Caco-2 (cell line): ENCODE data around the gene DLEC1. TPM values are rescaled to one million over a fixed set of nuclear protein-coding genes. Genes with fewer than 3 reads are reported as not detected.

Experiments used
- BruUV-seq: library from RNA; stranded (reverse); fragments of 400-500 nt; replicated peaks from 2 replicates; lab custom pipeline; 2021; lab: Mats Ljungman, UMichigan
- CTCF ChIA-PET: fragments of 300-600 bp; sonication (Branson Sonifier 250); formaldehyde crosslinking; loops from one replicate; lab custom pipeline; 2022; ENCODE audit warnings: antibody characterized with exemption; lab: Charles Lee
- POLR2A ChIA-PET: fragments of 300-600 bp; sonication (Branson Sonifier 250); formaldehyde crosslinking; loops from one replicate; lab custom pipeline; 2022; ENCODE audit warnings: antibody characterized with exemption; lab: Charles Lee
- DNase-seq, 2 experiments: peaks; one replicate each; pipeline versions ENCODE4 v3.0.0 to v3.0.0-alpha.2; 2020 to 2022
- H3K27me3 ChIP-seq: replicated peaks from 2 replicates; pipeline ENCODE4 v1.6.0; 2011; ENCODE audit warnings: low read length; ENCODE audit not compliant: control insufficient read depth, insufficient read depth
- H3K36me3 ChIP-seq: 2 replicates; pipeline ENCODE4 v1.5.1; 2011; ENCODE audit warnings: low read length; ENCODE audit not compliant: control insufficient read depth, insufficient read depth
- H3K4me1 ChIP-seq: fragments of 250-450 bp; sonication (Bioruptor Pico); 2 replicates; pipeline ENCODE4 v1.5.1; 2020; ENCODE audit warnings: mild to moderate bottlenecking
- H3K4me3 ChIP-seq: 2 replicates; pipeline ENCODE4 v1.5.1; 2011; ENCODE audit warnings: low read depth, mild to moderate bottlenecking, control low read depth, low read length
- H3K9me3 ChIP-seq: fragments of 250-450 bp; sonication (Bioruptor Pico); 2 replicates; pipeline ENCODE4 v1.5.1; 2020; ENCODE audit warnings: mild to moderate bottlenecking, moderate library complexity
- H3K27ac Mint-ChIP-seq: one replicate; pipeline ENCODE4 v1.8.0; 2022; ENCODE audit warnings: mixed read lengths; ENCODE audit not compliant: unreplicated experiment
- H3K27me3 Mint-ChIP-seq: one replicate; pipeline ENCODE4 v1.8.0; 2022; ENCODE audit warnings: mixed read lengths; ENCODE audit not compliant: insufficient read depth, unreplicated experiment
- H3K36me3 Mint-ChIP-seq: one replicate; pipeline ENCODE4 v1.8.0; 2022; ENCODE audit warnings: mild to moderate bottlenecking, mixed read lengths; ENCODE audit not compliant: insufficient read depth, unreplicated experiment
- H3K4me1 Mint-ChIP-seq: one replicate; pipeline ENCODE4 v1.8.0; 2022; ENCODE audit warnings: low read depth, mixed read lengths; ENCODE audit not compliant: unreplicated experiment
- H3K4me3 Mint-ChIP-seq: one replicate; pipeline ENCODE4 v1.8.0; 2022; ENCODE audit warnings: mild to moderate bottlenecking, moderate library complexity, mixed read lengths; ENCODE audit not compliant: unreplicated experiment
- H3K9me3 Mint-ChIP-seq: one replicate; pipeline ENCODE4 v1.8.0; 2022; ENCODE audit warnings: mixed read lengths; ENCODE audit not compliant: unreplicated experiment
- intact Hi-C: fragments of 100-400 bp; cut with micrococcal nuclease; formaldehyde crosslinking; loops from one replicate; pipeline ENCODE4 v1.10.0; 2022; ENCODE audit not compliant: unreplicated experiment
- total RNA-seq: library from RNA; stranded (reverse); gene quantifications from 2 replicates; pipeline ENCODE4 v1.2.3, GENCODE V29; 2022
- TF ChIP-seq, protein P1 (sequence below), 2 experiments: fragments of 200-600 bp in 1 of 2; IDR thresholded peaks; 1 replicate in 1 of 2; 2 replicates in 1 of 2; pipeline versions ENCODE4 v1.5.1 to v1.8.0; 2011 to 2022; ENCODE audit warnings: antibody characterized with exemption in 1 of 2, control low read depth in 1 of 2, inconsistent platforms in 1 of 2, low read depth in 1 of 2, low read length in 1 of 2, mild to moderate bottlenecking in 1 of 2, moderate library complexity in 1 of 2; ENCODE audit not compliant: insufficient read depth in 1 of 2, severe bottlenecking in 1 of 2, unreplicated experiment in 1 of 2

The DLEC1 gene
- total RNA-seq, 1 experiment from 2014 or later: 0.11 TPM

DNA sequence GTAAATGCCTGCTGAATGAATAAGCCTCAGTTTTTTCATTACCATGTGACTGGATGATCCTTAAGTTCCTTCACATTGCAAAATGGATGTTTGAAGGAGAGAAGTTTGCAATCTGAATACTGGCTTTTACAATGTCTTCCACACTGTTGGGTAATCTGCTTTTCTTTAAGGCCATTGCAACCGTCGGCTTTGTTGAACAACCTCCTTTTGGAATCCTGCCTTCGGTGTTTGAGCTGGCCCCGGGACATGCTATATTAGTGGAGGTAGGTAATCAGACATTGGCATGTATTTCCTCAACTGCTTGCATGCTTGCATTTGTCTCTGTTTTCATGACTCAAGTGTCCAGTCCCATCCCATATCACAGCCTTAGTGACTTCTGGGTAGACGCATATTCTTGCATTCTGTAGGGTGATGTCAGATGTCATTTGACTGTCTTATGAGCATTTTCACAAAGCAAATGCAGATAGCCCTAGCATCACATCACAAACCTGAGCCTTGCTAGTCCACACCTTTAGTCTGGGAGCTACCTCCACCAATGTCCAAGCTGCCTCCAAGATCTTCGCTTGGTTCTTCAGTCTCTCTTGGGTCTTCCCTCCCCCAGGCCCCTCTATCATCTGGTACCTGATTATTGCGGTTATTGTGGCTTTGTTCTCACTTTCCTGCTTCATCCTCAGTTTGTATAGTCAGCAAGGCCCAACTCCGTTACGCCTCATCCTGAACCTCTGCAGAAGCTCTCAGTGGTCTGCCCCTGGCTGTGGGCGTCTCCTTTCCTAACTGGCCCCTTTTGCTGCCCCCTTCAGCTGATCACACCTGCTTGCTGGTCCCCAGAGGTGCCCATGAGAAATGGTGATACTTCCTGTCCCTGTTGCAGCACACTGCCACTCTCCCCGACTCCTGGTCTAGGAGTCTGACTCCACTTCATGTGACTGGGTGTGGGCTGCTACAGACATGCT lies 49.4 kb downstream of the DLEC1 start:
- Histone ChIP-seq H3K27me3 (no peaks in the 10 kb centered on the region), H3K9me3 (peaks cover 5% of the 10 kb centered on the region; the same call in 1 of the 2 replicates), H3K4me3 (no peak overlapping the region), H3K36me3 (no peaks in the 10 kb centered on the region), H3K4me1 (no peaks in the 10 kb centered on the region)
- Mint-ChIP-seq H3K4me1 (peaks cover 11% of the 10 kb centered on the region), H3K36me3 (peaks cover 18% of the 10 kb centered on the region), H3K4me3 (no peak overlapping the region), H3K27me3 (peaks cover 13% of the 10 kb centered on the region), H3K9me3 (peaks cover 12% of the 10 kb centered on the region), H3K27ac (no peak overlapping the region)
- CTCF ChIA-PET: no interaction called here
- no peak for DNase-seq
- TF ChIP-seq, protein P1, sequence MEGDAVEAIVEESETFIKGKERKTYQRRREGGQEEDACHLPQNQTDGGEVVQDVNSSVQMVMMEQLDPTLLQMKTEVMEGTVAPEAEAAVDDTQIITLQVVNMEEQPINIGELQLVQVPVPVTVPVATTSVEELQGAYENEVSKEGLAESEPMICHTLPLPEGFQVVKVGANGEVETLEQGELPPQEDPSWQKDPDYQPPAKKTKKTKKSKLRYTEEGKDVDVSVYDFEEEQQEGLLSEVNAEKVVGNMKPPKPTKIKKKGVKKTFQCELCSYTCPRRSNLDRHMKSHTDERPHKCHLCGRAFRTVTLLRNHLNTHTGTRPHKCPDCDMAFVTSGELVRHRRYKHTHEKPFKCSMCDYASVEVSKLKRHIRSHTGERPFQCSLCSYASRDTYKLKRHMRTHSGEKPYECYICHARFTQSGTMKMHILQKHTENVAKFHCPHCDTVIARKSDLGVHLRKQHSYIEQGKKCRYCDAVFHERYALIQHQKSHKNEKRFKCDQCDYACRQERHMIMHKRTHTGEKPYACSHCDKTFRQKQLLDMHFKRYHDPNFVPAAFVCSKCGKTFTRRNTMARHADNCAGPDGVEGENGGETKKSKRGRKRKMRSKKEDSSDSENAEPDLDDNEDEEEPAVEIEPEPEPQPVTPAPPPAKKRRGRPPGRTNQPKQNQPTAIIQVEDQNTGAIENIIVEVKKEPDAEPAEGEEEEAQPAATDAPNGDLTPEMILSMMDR (IDR thresholded peaks at IDR 0.05; ENCODE audit: insufficient read depth in 1 of 2, low read depth in 1 of 2, low read length in 1 of 2, severe bottlenecking in 1 of 2, unreplicated experiment in 1 of 2): no peak
- POLR2A ChIA-PET: no interaction called here
- BruUV-seq: no TSS peak
- intact Hi-C loops: no loop called here

DNA sequence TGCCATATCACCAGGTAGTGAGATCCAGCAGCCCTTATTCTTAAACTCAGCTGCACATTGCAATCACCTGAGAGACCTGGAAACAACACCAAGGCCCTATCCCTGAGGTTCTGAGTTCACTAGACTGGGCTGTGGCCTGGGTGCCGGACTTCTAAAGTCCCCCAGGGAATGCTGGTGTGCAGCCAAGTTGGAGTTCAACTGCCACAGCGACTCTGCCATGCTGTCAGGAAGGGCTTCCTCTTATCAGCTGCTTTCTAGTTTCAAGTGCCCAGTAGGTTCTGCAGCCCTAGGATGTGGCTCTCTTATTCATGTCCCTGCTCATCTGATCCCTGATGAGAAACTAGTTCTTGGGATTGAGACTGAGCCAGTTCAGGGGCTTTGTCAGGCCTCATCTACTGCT lies 50.2 kb downstream of the DLEC1 start:
- TF ChIP-seq, protein P1 (IDR thresholded peaks at IDR 0.05; ENCODE audit: insufficient read depth in 1 of 2, low read depth in 1 of 2, low read length in 1 of 2, severe bottlenecking in 1 of 2, unreplicated experiment in 1 of 2): no peak
- ChIA-PET CTCF (no interaction called here), POLR2A (no interaction called here)
- Histone ChIP-seq H3K36me3 (no peaks in the 10 kb centered on the region), H3K4me1 (no peaks in the 10 kb centered on the region), H3K27me3 (no peaks in the 10 kb centered on the region), H3K9me3 (peaks cover 1% of the 10 kb centered on the region; the same call in 1 of the 2 replicates), H3K4me3 (no peak overlapping the region)
- intact Hi-C loops: no loop called here
- Mint-ChIP-seq H3K4me1 (peaks cover 9% of the 10 kb centered on the region), H3K27ac (no peak overlapping the region), H3K27me3 (peaks cover 11% of the 10 kb centered on the region), H3K4me3 (no peak overlapping the region), H3K36me3 (peaks cover 13% of the 10 kb centered on the region), H3K9me3 (peaks cover 7% of the 10 kb centered on the region)
- no TSS peak for BruUV-seq
- no peak for DNase-seq

DNA sequence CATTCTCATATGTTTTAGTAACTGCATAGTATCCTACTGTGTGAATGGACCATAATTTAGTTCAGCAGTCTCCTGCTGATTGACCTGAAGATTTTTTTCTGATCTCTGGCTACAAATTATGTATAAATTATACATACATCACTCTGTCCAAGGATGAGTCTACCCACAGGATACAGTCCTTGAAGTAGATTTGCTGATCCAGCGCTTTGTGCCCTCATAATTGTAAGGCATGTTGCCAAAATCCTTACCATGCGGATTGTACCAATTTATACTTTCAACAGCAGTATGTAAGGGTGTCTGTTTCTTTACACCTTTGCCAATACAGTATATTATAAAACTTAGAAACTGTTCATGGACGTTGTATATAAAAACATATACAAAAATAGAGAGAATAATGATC lies 51.4 kb downstream of the DLEC1 start:
- no peaks in the 10 kb centered on the region for H3K27me3 ChIP-seq
- TF ChIP-seq, protein P1 (IDR thresholded peaks at IDR 0.05; ENCODE audit: insufficient read depth in 1 of 2, low read depth in 1 of 2, low read length in 1 of 2, severe bottlenecking in 1 of 2, unreplicated experiment in 1 of 2): no peak
- no peaks in the 10 kb centered on the region for H3K9me3 ChIP-seq
- ChIA-PET POLR2A (no interaction called here), CTCF (no interaction called here)
- no peaks in the 10 kb centered on the region for H3K9me3 Mint-ChIP-seq
- H3K4me1 ChIP-seq: no peaks in the 10 kb centered on the region
- H3K27ac Mint-ChIP-seq: no peak overlapping the region
- no peaks in the 10 kb centered on the region for H3K4me1 Mint-ChIP-seq
- H3K4me3 Mint-ChIP-seq: no peak overlapping the region
- intact Hi-C loops: no loop called here
- no peak overlapping the region for H3K4me3 ChIP-seq
- peaks cover 8% of the 10 kb centered on the region for H3K27me3 Mint-ChIP-seq
- no peak for DNase-seq
- peaks cover under 1% of the 10 kb centered on the region for H3K36me3 Mint-ChIP-seq
- no TSS peak for BruUV-seq
- no peaks in the 10 kb centered on the region for H3K36me3 ChIP-seq
